Stomach (tissue), 8 donors: ENCODE data around the gene USP17L24. TPM values are rescaled to one million over a fixed set of nuclear protein-coding genes. Genes with fewer than 3 reads are reported as not detected.

Source experiments
- polyA plus RNA-seq, 3 donors: library from polyadenylated mRNA; stranded (reverse); fragments of 200-250 nt; gene quantifications; one replicate each; pipeline ENCODE4 v1.2.3, GENCODE V29; 2013
- total RNA-seq, 5 donors: library from RNA; depleted of rRNA; stranded (reverse); fragments of >200 nt; gene quantifications; one replicate each; pipeline versions ENCODE4 v1.1.0 to v1.2.3, GENCODE V29; 2014 to 2016
- donor health status: healthy with polysubstance abuse.
- donor health status: Bipolar disorder and iron deficiency.
- donor health status: healthy.

Gene USP17L24
- total and polyA plus RNA-seq, 8 donors: not detected

Other genes starting within 250 kb of the USP17L24 start
- gene FAM90A26, start 154.8 kb upstream of the USP17L24 start, total RNA-seq: not detected
- gene FAM90A26, start 154.8 kb upstream of the USP17L24 start, polyA plus RNA-seq: not detected
- not detected for gene USP17L10, start 114.5 kb upstream of the USP17L24 start, total RNA-seq
- not detected for gene USP17L10, start 114.5 kb upstream of the USP17L24 start, polyA plus RNA-seq
- not detected for gene USP17L11, start 109.8 kb upstream of the USP17L24 start, total RNA-seq
- not detected for gene USP17L11, start 109.8 kb upstream of the USP17L24 start, polyA plus RNA-seq
- gene USP17L12, start 105.0 kb upstream of the USP17L24 start, total RNA-seq: not detected
- gene USP17L12, start 105.0 kb upstream of the USP17L24 start, polyA plus RNA-seq: not detected
- gene USP17L13, start 100.3 kb upstream of the USP17L24 start, total RNA-seq: not detected
- not detected for gene USP17L13, start 100.3 kb upstream of the USP17L24 start, polyA plus RNA-seq
- not detected for gene USP17L15, start 90.8 kb upstream of the USP17L24 start, total RNA-seq
- gene USP17L15, start 90.8 kb upstream of the USP17L24 start, polyA plus RNA-seq: not detected
- gene USP17L17, start 81.3 kb upstream of the USP17L24 start, total RNA-seq: not detected
- not detected for gene USP17L17, start 81.3 kb upstream of the USP17L24 start, polyA plus RNA-seq
- not detected for gene USP17L18, start 76.5 kb upstream of the USP17L24 start, total RNA-seq
- not detected for gene USP17L18, start 76.5 kb upstream of the USP17L24 start, polyA plus RNA-seq
- gene USP17L19, start 71.8 kb upstream of the USP17L24 start, total RNA-seq: not detected
- not detected for gene USP17L19, start 71.8 kb upstream of the USP17L24 start, polyA plus RNA-seq
- gene USP17L20, start 67.0 kb upstream of the USP17L24 start, total RNA-seq: not detected
- not detected for gene USP17L20, start 67.0 kb upstream of the USP17L24 start, polyA plus RNA-seq
- gene USP17L21, start 62.3 kb upstream of the USP17L24 start, total RNA-seq: not detected
- not detected for gene USP17L21, start 62.3 kb upstream of the USP17L24 start, polyA plus RNA-seq
- gene USP17L22, start 57.5 kb upstream of the USP17L24 start, total RNA-seq: not detected
- gene USP17L22, start 57.5 kb upstream of the USP17L24 start, polyA plus RNA-seq: not detected
- not detected for gene USP17L25, start 4.7 kb downstream of the USP17L24 start, total RNA-seq
- gene USP17L25, start 4.7 kb downstream of the USP17L24 start, polyA plus RNA-seq: not detected
- not detected for gene USP17L26, start 9.5 kb downstream of the USP17L24 start, total RNA-seq
- not detected for gene USP17L26, start 9.5 kb downstream of the USP17L24 start, polyA plus RNA-seq
- not detected for gene USP17L5, start 14.2 kb downstream of the USP17L24 start, total RNA-seq
- gene USP17L5, start 14.2 kb downstream of the USP17L24 start, polyA plus RNA-seq: not detected
- gene USP17L27, start 19.0 kb downstream of the USP17L24 start, total RNA-seq: not detected
- gene USP17L27, start 19.0 kb downstream of the USP17L24 start, polyA plus RNA-seq: not detected
- not detected for gene USP17L28, start 23.7 kb downstream of the USP17L24 start, total RNA-seq
- not detected for gene USP17L28, start 23.7 kb downstream of the USP17L24 start, polyA plus RNA-seq
- gene USP17L29, start 28.5 kb downstream of the USP17L24 start, total RNA-seq: not detected
- not detected for gene USP17L29, start 28.5 kb downstream of the USP17L24 start, polyA plus RNA-seq
- gene USP17L30, start 38.0 kb downstream of the USP17L24 start, total RNA-seq: not detected
- not detected for gene USP17L30, start 38.0 kb downstream of the USP17L24 start, polyA plus RNA-seq
- not detected for gene DEFB131A, start 119.2 kb downstream of the USP17L24 start, total RNA-seq
- not detected for gene DEFB131A, start 119.2 kb downstream of the USP17L24 start, polyA plus RNA-seq